ENCODE results near the gene NEDD9. TPM values are rescaled to one million over a fixed set of nuclear protein-coding genes. Genes with fewer than 3 reads are reported as not detected.

NEDD9 gene
- total RNA-seq, 1 donor from 2014 or later: 107 TPM

- DNase-seq (ENCODE audit: low spot score): no peak
Measured at GRCh38 chr6:11202513-11203305, 29.8 kb downstream of the NEDD9 start.

GRCh38 chr6:11201772-11202512, 30.5 kb downstream of the NEDD9 start:
- DNase-seq (ENCODE audit: low spot score): no peak

GRCh38 chr6:11201015-11201414, 31.5 kb downstream of the NEDD9 start:
- DNase-seq (ENCODE audit: low spot score): no peak

- no peak for DNase-seq (ENCODE audit: low spot score)
Measured at GRCh38 chr6:11200356-11200755, 32.1 kb downstream of the NEDD9 start.

- no peak for DNase-seq (ENCODE audit: low spot score)
Measured at GRCh38 chr6:11198663-11199603, 33.5 kb downstream of the NEDD9 start.

- no peak for DNase-seq (ENCODE audit: low spot score)
Measured at GRCh38 chr6:11197850-11198249, 34.6 kb downstream of the NEDD9 start.

- no peak for DNase-seq (ENCODE audit: low spot score)
Measured at GRCh38 chr6:11197175-11197536, 35.3 kb downstream of the NEDD9 start.

- DNase-seq (ENCODE audit: low spot score): no peak
Measured at GRCh38 chr6:11196511-11197174, 35.8 kb downstream of the NEDD9 start.

GRCh38 chr6:11194356-11195218, 37.9 kb downstream of the NEDD9 start:
- DNase-seq (ENCODE audit: low spot score): no peak

GRCh38 chr6:11193434-11193833, 39.0 kb downstream of the NEDD9 start:
- DNase-seq (ENCODE audit: low spot score): no peak

GRCh38 chr6:11192167-11192566, 40.3 kb downstream of the NEDD9 start:
- DNase-seq (ENCODE audit: low spot score): no peak

- DNase-seq (ENCODE audit: low spot score): no peak
Measured at GRCh38 chr6:11190625-11191245, 41.7 kb downstream of the NEDD9 start.

GRCh38 chr6:11189865-11190624, 42.4 kb downstream of the NEDD9 start:
- DNase-seq (ENCODE audit: low spot score): no peak

- DNase-seq (ENCODE audit: low spot score): no peak
Measured at GRCh38 chr6:11188161-11188915, 44.1 kb downstream of the NEDD9 start.

GRCh38 chr6:11187301-11187700, 45.2 kb downstream of the NEDD9 start:
- DNase-seq (ENCODE audit: low spot score): no peak

- DNase-seq (ENCODE audit: low spot score): no peak
Measured at GRCh38 chr6:11185204-11185842, 47.1 kb downstream of the NEDD9 start.

- no peak for DNase-seq (ENCODE audit: low spot score)
Measured at GRCh38 chr6:11183761-11184362, 48.6 kb downstream of the NEDD9 start.
